SK-N-SH treated with all-trans-retinoic acid at 6 μM for 48 hours (cell line): Measurements from ENCODE around the gene MRPL33.

Experiments
- ARNTL ChIP-seq: fragments of 450-650 bp; formaldehyde crosslinking; IDR thresholded peaks from 2 replicates; pipeline ENCODE4 v1.5.0; 2020; ENCODE audit warnings: low read depth, mild to moderate bottlenecking, moderate library complexity, borderline replicate concordance
- ESRRG ChIP-seq: fragments of 250-450 bp; sonication (Bioruptor Pico); IDR thresholded peaks from 2 replicates; pipeline ENCODE4 v1.6.1; 2021; ENCODE audit warnings: mild to moderate bottlenecking
- ISL1 ChIP-seq: fragments of 250-450 bp; sonication (Bioruptor Pico); IDR thresholded peaks from 2 replicates; pipeline ENCODE4 v2.1.2; 2022; ENCODE audit warnings: mild to moderate bottlenecking, moderate library complexity
- PPARA ChIP-seq: fragments of 250-450 bp; sonication (Bioruptor Pico); IDR thresholded peaks from 2 replicates; pipeline ENCODE4 v1.5.0; 2020; ENCODE audit warnings: mild to moderate bottlenecking, borderline replicate concordance
- RARB ChIP-seq: fragments of 250-450 bp; sonication (Bioruptor Pico); IDR thresholded peaks from 2 replicates; pipeline ENCODE4 v1.8.0; 2021; ENCODE audit warnings: mild to moderate bottlenecking, moderate library complexity
- TOX ChIP-seq: fragments of 250-450 bp; sonication (Bioruptor Pico); IDR thresholded peaks from 2 replicates; pipeline ENCODE4 v1.8.0; 2021; ENCODE audit warnings: mild to moderate bottlenecking, moderate library complexity, borderline replicate concordance
- ZFP3 ChIP-seq: fragments of 250-450 bp; sonication (Bioruptor Pico); IDR thresholded peaks from 2 replicates; pipeline ENCODE4 v1.5.0; 2020; ENCODE audit warnings: mild to moderate bottlenecking, moderate library complexity
- ZNF565 ChIP-seq: fragments of 450-650 bp; formaldehyde crosslinking; conservative IDR thresholded peaks from 2 replicates; pipeline ENCODE4 v1.5.0; 2020; ENCODE audit warnings: low read depth, mild to moderate bottlenecking, moderate library complexity
- TF ChIP-seq, protein P1 (sequence below): fragments of 250-450 bp; sonication (Bioruptor Pico); IDR thresholded peaks from 2 replicates; pipeline ENCODE4 v1.8.0; 2020; ENCODE audit warnings: mild to moderate bottlenecking, moderate library complexity, borderline replicate concordance
- TF ChIP-seq, protein P2 (sequence below): fragments of 250-450 bp; sonication (Bioruptor Pico); IDR thresholded peaks from 2 replicates; pipeline ENCODE4 v1.8.0; 2021; ENCODE audit warnings: low read depth, mild to moderate bottlenecking, moderate library complexity, borderline replicate concordance
- TF ChIP-seq, protein P3 (sequence below): fragments of 250-450 bp; sonication (Bioruptor Pico); IDR thresholded peaks from 2 replicates; pipeline ENCODE4 v1.5.1; 2020; ENCODE audit warnings: low read depth, mild to moderate bottlenecking, moderate library complexity

DNA sequence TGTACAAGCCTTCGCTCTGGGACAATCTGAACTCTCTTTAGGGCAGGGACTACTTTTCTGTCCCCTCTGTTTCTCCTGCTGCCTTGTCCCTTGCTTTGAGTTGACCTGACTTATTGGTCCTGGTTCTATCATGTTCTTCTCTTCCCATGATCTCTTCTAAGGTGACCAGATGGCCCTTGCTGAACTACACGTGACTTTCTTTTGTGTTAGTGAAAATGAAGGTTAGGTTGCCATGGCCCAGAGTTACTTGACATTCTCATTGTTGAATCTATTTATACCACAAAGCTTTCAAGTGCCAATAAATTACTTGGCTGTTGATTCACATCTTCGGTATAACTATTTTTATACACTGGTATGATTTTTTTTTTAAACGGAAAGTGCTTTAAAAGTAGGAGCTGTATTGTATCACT lies 24.4 kb downstream of the MRPL33 start:
- TF ChIP-seq ESRRG (CRISPR knock-in tag) (no peak), RARB (CRISPR knock-in tag) (no peak), ARNTL (CRISPR knock-in tag) (no peak), TOX (no peak), ISL1 (CRISPR knock-in tag) (peak; percentile 66; the same call in 1 of the 2 replicates), PPARA (no peak), ZFP3 (CRISPR knock-in tag) (no peak), ZNF565 (CRISPR knock-in tag) (no peak)
- TF ChIP-seq, protein P1, sequence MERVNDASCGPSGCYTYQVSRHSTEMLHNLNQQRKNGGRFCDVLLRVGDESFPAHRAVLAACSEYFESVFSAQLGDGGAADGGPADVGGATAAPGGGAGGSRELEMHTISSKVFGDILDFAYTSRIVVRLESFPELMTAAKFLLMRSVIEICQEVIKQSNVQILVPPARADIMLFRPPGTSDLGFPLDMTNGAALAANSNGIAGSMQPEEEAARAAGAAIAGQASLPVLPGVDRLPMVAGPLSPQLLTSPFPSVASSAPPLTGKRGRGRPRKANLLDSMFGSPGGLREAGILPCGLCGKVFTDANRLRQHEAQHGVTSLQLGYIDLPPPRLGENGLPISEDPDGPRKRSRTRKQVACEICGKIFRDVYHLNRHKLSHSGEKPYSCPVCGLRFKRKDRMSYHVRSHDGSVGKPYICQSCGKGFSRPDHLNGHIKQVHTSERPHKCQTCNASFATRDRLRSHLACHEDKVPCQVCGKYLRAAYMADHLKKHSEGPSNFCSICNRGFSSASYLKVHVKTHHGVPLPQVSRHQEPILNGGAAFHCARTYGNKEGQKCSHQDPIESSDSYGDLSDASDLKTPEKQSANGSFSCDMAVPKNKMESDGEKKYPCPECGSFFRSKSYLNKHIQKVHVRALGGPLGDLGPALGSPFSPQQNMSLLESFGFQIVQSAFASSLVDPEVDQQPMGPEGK (CRISPR knock-in tag): no peak
- TF ChIP-seq, protein P2, sequence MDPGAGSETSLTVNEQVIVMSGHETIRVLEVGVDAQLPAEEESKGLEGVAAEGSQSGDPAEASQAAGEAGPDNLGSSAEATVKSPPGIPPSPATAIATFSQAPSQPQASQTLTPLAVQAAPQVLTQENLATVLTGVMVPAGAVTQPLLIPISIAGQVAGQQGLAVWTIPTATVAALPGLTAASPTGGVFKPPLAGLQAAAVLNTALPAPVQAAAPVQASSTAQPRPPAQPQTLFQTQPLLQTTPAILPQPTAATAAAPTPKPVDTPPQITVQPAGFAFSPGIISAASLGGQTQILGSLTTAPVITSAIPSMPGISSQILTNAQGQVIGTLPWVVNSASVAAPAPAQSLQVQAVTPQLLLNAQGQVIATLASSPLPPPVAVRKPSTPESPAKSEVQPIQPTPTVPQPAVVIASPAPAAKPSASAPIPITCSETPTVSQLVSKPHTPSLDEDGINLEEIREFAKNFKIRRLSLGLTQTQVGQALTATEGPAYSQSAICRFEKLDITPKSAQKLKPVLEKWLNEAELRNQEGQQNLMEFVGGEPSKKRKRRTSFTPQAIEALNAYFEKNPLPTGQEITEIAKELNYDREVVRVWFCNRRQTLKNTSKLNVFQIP (CRISPR knock-in tag): no peak
- TF ChIP-seq, protein P3, sequence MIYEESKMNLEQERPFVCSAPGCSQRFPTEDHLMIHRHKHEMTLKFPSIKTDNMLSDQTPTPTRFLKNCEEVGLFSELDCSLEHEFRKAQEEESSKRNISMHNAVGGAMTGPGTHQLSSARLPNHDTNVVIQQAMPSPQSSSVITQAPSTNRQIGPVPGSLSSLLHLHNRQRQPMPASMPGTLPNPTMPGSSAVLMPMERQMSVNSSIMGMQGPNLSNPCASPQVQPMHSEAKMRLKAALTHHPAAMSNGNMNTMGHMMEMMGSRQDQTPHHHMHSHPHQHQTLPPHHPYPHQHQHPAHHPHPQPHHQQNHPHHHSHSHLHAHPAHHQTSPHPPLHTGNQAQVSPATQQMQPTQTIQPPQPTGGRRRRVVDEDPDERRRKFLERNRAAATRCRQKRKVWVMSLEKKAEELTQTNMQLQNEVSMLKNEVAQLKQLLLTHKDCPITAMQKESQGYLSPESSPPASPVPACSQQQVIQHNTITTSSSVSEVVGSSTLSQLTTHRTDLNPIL (CRISPR knock-in tag): no peak
